ENCODE data around the gene TMEM163. TPM values are rescaled to one million over a fixed set of nuclear protein-coding genes. Genes with fewer than 3 reads are reported as not detected.

The TMEM163 gene
- total RNA-seq, 1 experiment from 2014 or later, result 2.5 TPM

DNA sequence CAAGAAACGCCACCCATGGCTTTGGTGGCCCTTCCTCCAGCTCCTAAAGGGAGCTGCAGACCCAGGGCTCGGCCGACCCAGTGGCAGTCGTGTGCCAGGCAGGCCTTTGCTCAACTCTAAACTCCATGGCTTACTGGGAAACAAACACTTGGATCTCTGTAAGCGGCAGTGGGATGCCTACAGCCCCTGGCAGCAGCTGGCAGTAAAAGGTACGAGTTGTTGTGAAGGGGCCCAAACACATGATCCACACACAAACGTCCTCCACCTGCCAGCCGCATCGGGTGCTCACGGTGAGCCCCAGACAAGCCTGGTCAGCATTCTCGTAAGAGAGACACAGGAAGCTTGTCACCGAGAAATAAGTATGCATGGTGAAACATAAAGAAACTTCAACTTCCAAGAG, 250.0 kb downstream of the TMEM163 start:
- Mint-ChIP-seq H3K4me1 (ENCODE audit: low read depth, unreplicated experiment) (peaks cover 9% of the 10 kb centered on the region), H3K4me3 (ENCODE audit: low read depth, unreplicated experiment) (no peak overlapping the region), H3K36me3 (ENCODE audit: insufficient read depth, unreplicated experiment) (no peaks in the 10 kb centered on the region), H3K27ac (ENCODE audit: unreplicated experiment) (no peak overlapping the region), H3K27me3 (ENCODE audit: unreplicated experiment) (no peaks in the 10 kb centered on the region), H3K9me3 (ENCODE audit: low read depth, unreplicated experiment) (no peaks in the 10 kb centered on the region)
- BruUV-seq (replicated peaks), result no TSS peak
- DNase-seq, result no peak
- intact Hi-C loops (cut with micrococcal nuclease; ENCODE audit: unreplicated experiment), result loop anchor here (5.0 kb wide), 1 partner anchor 309 kb away; no protein-coding TSS in a partner anchor
- TF ChIP-seq CTCF (IDR thresholded peaks at IDR 0.05; ENCODE audit: unreplicated experiment), result no peak
- CTCF ChIA-PET, result interaction anchor here (1.0 kb wide), 1 partner anchor 9 kb away, joined by 4 read pairs; no protein-coding TSS in a partner anchor

DNA sequence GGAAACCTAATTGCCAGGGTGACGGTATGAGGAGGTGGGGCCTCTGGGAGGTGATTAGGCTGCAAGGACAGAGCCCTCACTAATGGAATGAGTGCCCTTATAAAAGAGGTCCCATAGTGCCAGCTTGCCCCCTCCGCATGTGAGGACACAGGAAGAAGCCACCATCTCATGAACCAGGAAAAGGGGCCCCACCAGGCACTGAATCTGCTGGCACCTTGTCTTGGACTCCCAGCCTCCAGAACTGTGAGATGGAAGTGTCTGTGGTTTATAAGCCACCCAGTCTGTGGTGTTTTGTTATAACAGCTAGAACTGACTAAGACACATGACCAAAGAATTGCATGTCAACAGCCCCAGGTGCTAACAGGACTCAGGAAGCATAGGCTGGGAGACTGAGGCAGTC, 250.6 kb downstream of the TMEM163 start:
- no peak overlapping the region for H3K27ac Mint-ChIP-seq (ENCODE audit: unreplicated experiment)
- CTCF ChIA-PET, result interaction anchor here (1.0 kb wide), 1 partner anchor 8 kb away, joined by 4 read pairs; no protein-coding TSS in a partner anchor
- no peaks in the 10 kb centered on the region for H3K9me3 Mint-ChIP-seq (ENCODE audit: low read depth, unreplicated experiment)
- BruUV-seq (replicated peaks), result no TSS peak
- TF ChIP-seq CTCF (IDR thresholded peaks at IDR 0.05; ENCODE audit: unreplicated experiment), result no peak
- no peaks in the 10 kb centered on the region for H3K36me3 Mint-ChIP-seq (ENCODE audit: insufficient read depth, unreplicated experiment)
- no peak overlapping the region for H3K4me3 Mint-ChIP-seq (ENCODE audit: low read depth, unreplicated experiment)
- H3K4me1 Mint-ChIP-seq (ENCODE audit: low read depth, unreplicated experiment), result peaks cover 9% of the 10 kb centered on the region
- DNase-seq, result no peak
- intact Hi-C loops (cut with micrococcal nuclease; ENCODE audit: unreplicated experiment), result loop anchor here (5.0 kb wide), 1 partner anchor 309 kb away; no protein-coding TSS in a partner anchor
- no peaks in the 10 kb centered on the region for H3K27me3 Mint-ChIP-seq (ENCODE audit: unreplicated experiment)

DNA sequence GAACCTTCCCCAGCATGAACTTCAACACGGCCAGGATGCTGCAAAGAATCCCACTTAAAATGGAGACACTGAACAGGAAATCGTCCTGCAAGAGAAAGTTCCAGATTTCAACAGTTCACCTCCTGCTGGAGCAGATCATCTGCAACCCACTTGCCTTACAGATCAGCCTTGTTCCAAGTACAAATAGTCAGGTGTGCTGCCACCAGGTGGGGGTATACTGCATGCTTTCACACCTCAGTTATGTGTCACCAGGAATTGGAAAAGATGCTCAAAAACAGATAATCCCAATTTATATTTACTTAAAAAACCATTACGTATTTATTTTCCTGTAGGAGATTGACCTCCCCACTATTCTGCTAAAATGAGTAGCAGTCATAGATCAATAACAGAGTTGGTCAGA, 252.7 kb downstream of the TMEM163 start:
- intact Hi-C loops (cut with micrococcal nuclease; ENCODE audit: unreplicated experiment), result loop anchor here (1.0 to 5.0 kb wide), 2 partner anchors 311 to 432 kb away; no protein-coding TSS in a partner anchor

GRCh38 chr2:134465228-134466105, 253.3 kb downstream of the TMEM163 start:
- H3K27me3 Mint-ChIP-seq (ENCODE audit: unreplicated experiment), result no peaks in the 10 kb centered on the region
- no peak overlapping the region for H3K27ac Mint-ChIP-seq (ENCODE audit: unreplicated experiment)
- H3K36me3 Mint-ChIP-seq (ENCODE audit: insufficient read depth, unreplicated experiment), result peaks cover 5% of the 10 kb centered on the region
- H3K9me3 Mint-ChIP-seq (ENCODE audit: low read depth, unreplicated experiment), result no peaks in the 10 kb centered on the region
- H3K4me3 Mint-ChIP-seq (ENCODE audit: low read depth, unreplicated experiment), result no peak overlapping the region
- BruUV-seq (replicated peaks), result no TSS peak
- DNase-seq, result no peak
- peaks cover 21% of the 10 kb centered on the region for H3K4me1 Mint-ChIP-seq (ENCODE audit: low read depth, unreplicated experiment)
- CTCF ChIA-PET, result interaction anchor here (0.7 to 1.4 kb wide), 2 partner anchors 434 to 436 kb away, joined by 3 to 4 read pairs; no protein-coding TSS in a partner anchor
- no peak for TF ChIP-seq CTCF (IDR thresholded peaks at IDR 0.05; ENCODE audit: unreplicated experiment)
- intact Hi-C loops (cut with micrococcal nuclease; ENCODE audit: unreplicated experiment), result loop anchor here (1.0 to 5.0 kb wide), 2 partner anchors 312 to 433 kb away; no protein-coding TSS in a partner anchor

More for the DNA sequence above, 252.7 kb downstream of the TMEM163 start:
- Mint-ChIP-seq H3K4me3 (ENCODE audit: low read depth, unreplicated experiment) (no peak overlapping the region), H3K4me1 (ENCODE audit: low read depth, unreplicated experiment) (peaks cover 15% of the 10 kb centered on the region), H3K9me3 (ENCODE audit: low read depth, unreplicated experiment) (no peaks in the 10 kb centered on the region), H3K36me3 (ENCODE audit: insufficient read depth, unreplicated experiment) (peaks cover under 1% of the 10 kb centered on the region), H3K27me3 (ENCODE audit: unreplicated experiment) (no peaks in the 10 kb centered on the region), H3K27ac (ENCODE audit: unreplicated experiment) (no peak overlapping the region)
- TF ChIP-seq CTCF (IDR thresholded peaks at IDR 0.05; ENCODE audit: unreplicated experiment), result no peak
- CTCF ChIA-PET, result interaction anchor here (1.4 kb wide), 1 partner anchor 433 kb away, joined by 4 read pairs; no protein-coding TSS in a partner anchor
- BruUV-seq (replicated peaks), result no TSS peak
- peak; percentile 74 for DNase-seq

All from Calu3 (cell line).